OCI-LY3 (cell line): ENCODE measurements around the gene SYNDIG1L.
A peak's percentile ranks its signal among the peaks of the same experiment; 100 is the strongest.

ENCODE experiments used
- H2AFZ ChIP-seq: fragments of 200-600, 300-600 bp; shearing (Covaris generic); 2 replicates; pipeline ENCODE4 v1.6.0; 2014; ENCODE audit warnings: antibody characterized with exemption, low read depth, low read length
- H3K27ac ChIP-seq: fragments of 200-600, 300-600 bp; sonication (generic); 2 replicates; pipeline ENCODE4 v1.5.1; 2014; ENCODE audit warnings: mild to moderate bottlenecking, low read length, moderate library complexity, mixed read lengths
- H3K27me3 ChIP-seq: fragments of 200-600, 300-600 bp; sonication (generic); 2 replicates; pipeline ENCODE4 v1.6.1; 2014; ENCODE audit warnings: low read depth, low read length, mixed read lengths
- H3K36me3 ChIP-seq: fragments of 200-600, 300-600 bp; sonication (generic); replicated peaks from 2 replicates; pipeline ENCODE3; 2014; ENCODE audit warnings: low read depth, low read length, mixed read lengths
- H3K4me1 ChIP-seq: fragments of 300-600, 200-600 bp; sonication (generic); 2 replicates; pipeline ENCODE4 v1.6.1; 2014; ENCODE audit warnings: low read length, mixed read lengths
- H3K4me2 ChIP-seq: fragments of 200-600, 300-600 bp; sonication (generic); 2 replicates; pipeline ENCODE4 v1.6.1; 2014; ENCODE audit warnings: low read length, mixed read lengths
- H3K4me3 ChIP-seq: fragments of 300-600, 200-600 bp; sonication (generic); 2 replicates; pipeline ENCODE4 v1.5.1; 2014; ENCODE audit warnings: antibody characterized with exemption, mild to moderate bottlenecking, low read length, moderate library complexity
- H3K79me2 ChIP-seq: fragments of 300-600, 200-600 bp; shearing (Covaris generic); 2 replicates; pipeline ENCODE4 v1.6.1; 2014; ENCODE audit warnings: mild to moderate bottlenecking, low read length, mixed read lengths
- H3K9ac ChIP-seq: fragments of 300-600, 200-600 bp; shearing (Covaris generic); 2 replicates; pipeline ENCODE4 v1.6.0; 2014; ENCODE audit warnings: mild to moderate bottlenecking, low read length, moderate library complexity
- H3K9me3 ChIP-seq: fragments of 200-600, 300-600 bp; shearing (Covaris generic); 2 replicates; pipeline ENCODE4 v1.6.1; 2014; ENCODE audit warnings: low read length, mixed read lengths; ENCODE audit not compliant: insufficient read depth
- H4K20me1 ChIP-seq: fragments of 200-600, 300-600 bp; sonication (generic); 2 replicates; pipeline ENCODE4 v1.6.1; 2016; ENCODE audit warnings: low read length, mixed read lengths; ENCODE audit not compliant: insufficient read depth
- CTCF ChIP-seq: fragments of 200-600, 300-600 bp; sonication (generic); IDR thresholded peaks from 2 replicates; pipeline ENCODE4 v1.5.1; 2014; ENCODE audit warnings: antibody characterized with exemption, low read length, low read depth
- EZH2phosphoT487 ChIP-seq: fragments of 200-600 bp; shearing (Covaris generic); IDR thresholded peaks from 2 replicates; pipeline ENCODE4 v1.6.1; 2018; ENCODE audit warnings: antibody characterized with exemption, mixed run types, low read depth

Gene SYNDIG1L

GRCh38 chr14:74402401-74403251 is 23.4 kb downstream of the SYNDIG1L start:
- H3K36me3 ChIP-seq = no peaks in the 10 kb centered on the region
- H3K4me3 ChIP-seq = peak overlapping the region; percentile 76
- H3K27me3 ChIP-seq = peaks cover 5% of the 10 kb centered on the region; the same call in 1 of the 2 replicates
- peak overlapping the region; percentile 71 for H3K27ac ChIP-seq
- no peaks in the 10 kb centered on the region for H3K79me2 ChIP-seq
- H3K9ac ChIP-seq = peak overlapping the region; percentile 59
- peaks cover 31% of the 10 kb centered on the region for H3K4me1 ChIP-seq
- H4K20me1 ChIP-seq = no peaks in the 10 kb centered on the region
- no peak for TF ChIP-seq CTCF
- TF ChIP-seq EZH2phosphoT487 = no peak
- H3K9me3 ChIP-seq = no peaks in the 10 kb centered on the region
- H2AFZ ChIP-seq = peak overlapping the region; percentile 56
- H3K4me2 ChIP-seq = peak overlapping the region; percentile 92

GRCh38 chr14:74401504-74402241 is 24.3 kb downstream of the SYNDIG1L start:
- Histone ChIP-seq H3K79me2 (no peaks in the 10 kb centered on the region), H3K4me1 (peaks cover 31% of the 10 kb centered on the region), H3K4me2 (peak overlapping the region; percentile 92), H2AFZ (peak overlapping the region; percentile 56), H4K20me1 (no peaks in the 10 kb centered on the region), H3K36me3 (no peaks in the 10 kb centered on the region), H3K4me3 (peak overlapping the region; percentile 76), H3K27me3 (peaks cover 8% of the 10 kb centered on the region), H3K9me3 (no peaks in the 10 kb centered on the region), H3K27ac (peak overlapping the region; percentile 71), H3K9ac (peak overlapping the region; percentile 59; the same call in 1 of the 2 replicates)
- TF ChIP-seq EZH2phosphoT487 = no peak
- no peak for TF ChIP-seq CTCF

- Histone ChIP-seq H3K27ac (peak overlapping the region; percentile 71), H3K4me3 (peak overlapping the region; percentile 76), H3K9ac (peak overlapping the region; percentile 59; the same call in 1 of the 2 replicates), H4K20me1 (no peaks in the 10 kb centered on the region), H3K36me3 (no peaks in the 10 kb centered on the region), H3K4me2 (peak overlapping the region; percentile 92), H3K4me1 (peaks cover 31% of the 10 kb centered on the region), H3K27me3 (peaks cover 14% of the 10 kb centered on the region), H3K9me3 (no peaks in the 10 kb centered on the region), H3K79me2 (no peaks in the 10 kb centered on the region), H2AFZ (peak overlapping the region; percentile 56)
- TF ChIP-seq CTCF (no peak), EZH2phosphoT487 (no peak)
These were observed 25.0 kb downstream of the SYNDIG1L start for GRCh38 chr14:74400919-74401503.
